Measurements from ENCODE around the gene MAOB. TPM values are rescaled to one million over a fixed set of nuclear protein-coding genes. Genes with fewer than 3 reads are reported as not detected.
"Not testable (repeated sequence)": the region's sequence is repeated elsewhere in the genome, so short reads cannot be mapped to it uniquely, and the experiment has no call there.

The MAOB gene
- 1.6 TPM for total RNA-seq

GRCh38 chrX:43882294-43882681 lies at the start of gene MAOB:
Gene MAOB, minus strand, starts transcription at chrX:43882450. Its CDS starts 151 bp downstream, at chrX:43882299.
- no peak for DNase-seq

GRCh38 chrX:43922032-43922431 lies 39.8 kb upstream of the MAOB start:
- DNase-seq: not testable (repeated sequence)

- DNase-seq: not testable (repeated sequence)
Observed at GRCh38 chrX:43910772-43911171, 28.5 kb upstream of the MAOB start.

- DNase-seq: no peak
Observed at GRCh38 chrX:43910012-43910411, 27.8 kb upstream of the MAOB start.

GRCh38 chrX:43909141-43909540 lies 26.9 kb upstream of the MAOB start:
- DNase-seq: no peak

GRCh38 chrX:43899878-43900815 lies 17.9 kb upstream of the MAOB start:
- no peak for DNase-seq

GRCh38 chrX:43898406-43899035 lies 16.3 kb upstream of the MAOB start:
- no peak for DNase-seq

GRCh38 chrX:43897290-43897689 lies 15.0 kb upstream of the MAOB start:
- DNase-seq: no peak

- no peak for DNase-seq
Observed at GRCh38 chrX:43892336-43892870, 10.2 kb upstream of the MAOB start.

GRCh38 chrX:43885617-43886016 lies 3.4 kb upstream of the MAOB start:
- DNase-seq: no peak

GRCh38 chrX:43881410-43882293 lies 598 bp downstream of the MAOB start:
- no peak for DNase-seq

- DNase-seq: no peak
Observed at GRCh38 chrX:43880425-43880824, 1.8 kb downstream of the MAOB start.

GRCh38 chrX:43878906-43879526 lies 3.2 kb downstream of the MAOB start:
- DNase-seq: no peak

GRCh38 chrX:43876680-43877079 lies 5.6 kb downstream of the MAOB start:
- no peak for DNase-seq

- DNase-seq: no peak
Observed at GRCh38 chrX:43870758-43871419, 11.4 kb downstream of the MAOB start.

GRCh38 chrX:43870011-43870410 lies 12.2 kb downstream of the MAOB start:
- no peak for DNase-seq

GRCh38 chrX:43868791-43869190 lies 13.5 kb downstream of the MAOB start:
- no peak for DNase-seq

- DNase-seq: no peak
Observed at GRCh38 chrX:43866423-43866822, 15.8 kb downstream of the MAOB start.

- no peak for DNase-seq
Observed at GRCh38 chrX:43865791-43866190, 16.5 kb downstream of the MAOB start.

GRCh38 chrX:43862434-43862833 lies 19.8 kb downstream of the MAOB start:
- no peak for DNase-seq

GRCh38 chrX:43861750-43862149 lies 20.5 kb downstream of the MAOB start:
- DNase-seq: peak; percentile 1

Data from occipital lobe (tissue), 2 donors.